ENCODE data around the gene PDIA2. TPM values are rescaled to one million over a fixed set of nuclear protein-coding genes. Genes with fewer than 3 reads are reported as not detected.

The PDIA2 gene
- total and polyA plus RNA-seq, 4 donors, result 0.03 to 0.09 TPM; not detected in 2

- TF ChIP-seq FOXA1 (IDR thresholded peaks at IDR 0.05) (no peak), JUND (IDR thresholded peaks at IDR 0.05) (no peak)
Observed at GRCh38 chr16:301235-301634, 18.3 kb downstream of the PDIA2 start (continued).

DNA sequence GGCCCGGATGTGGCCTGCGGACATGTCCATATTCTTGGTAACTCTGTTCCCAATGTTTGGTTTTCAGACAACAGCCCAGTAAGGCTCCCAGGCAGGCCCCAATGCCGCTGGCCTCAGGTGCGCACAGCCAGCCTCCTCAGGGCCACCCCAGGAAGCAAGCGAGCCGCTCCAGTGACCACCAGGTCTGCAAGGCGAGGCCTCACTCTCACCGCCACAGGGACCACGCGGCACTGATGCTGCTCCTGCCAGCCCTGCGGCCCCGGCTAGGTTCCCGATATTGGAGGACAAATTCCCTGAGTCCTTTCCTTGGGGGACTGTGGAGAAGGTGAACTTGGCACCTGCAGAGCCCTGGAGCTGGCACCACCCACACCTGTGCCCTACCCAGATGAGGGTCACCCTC, 19.0 kb downstream of the PDIA2 start:
- no peak for TF ChIP-seq JUND (IDR thresholded peaks at IDR 0.05)
- TF ChIP-seq SP1 (IDR thresholded peaks at IDR 0.05), result no peak
- no peak for TF ChIP-seq RAD21 (IDR thresholded peaks at IDR 0.05)
- TF ChIP-seq YY1 (IDR thresholded peaks at IDR 0.05), result no peak
- TF ChIP-seq, protein P1, sequence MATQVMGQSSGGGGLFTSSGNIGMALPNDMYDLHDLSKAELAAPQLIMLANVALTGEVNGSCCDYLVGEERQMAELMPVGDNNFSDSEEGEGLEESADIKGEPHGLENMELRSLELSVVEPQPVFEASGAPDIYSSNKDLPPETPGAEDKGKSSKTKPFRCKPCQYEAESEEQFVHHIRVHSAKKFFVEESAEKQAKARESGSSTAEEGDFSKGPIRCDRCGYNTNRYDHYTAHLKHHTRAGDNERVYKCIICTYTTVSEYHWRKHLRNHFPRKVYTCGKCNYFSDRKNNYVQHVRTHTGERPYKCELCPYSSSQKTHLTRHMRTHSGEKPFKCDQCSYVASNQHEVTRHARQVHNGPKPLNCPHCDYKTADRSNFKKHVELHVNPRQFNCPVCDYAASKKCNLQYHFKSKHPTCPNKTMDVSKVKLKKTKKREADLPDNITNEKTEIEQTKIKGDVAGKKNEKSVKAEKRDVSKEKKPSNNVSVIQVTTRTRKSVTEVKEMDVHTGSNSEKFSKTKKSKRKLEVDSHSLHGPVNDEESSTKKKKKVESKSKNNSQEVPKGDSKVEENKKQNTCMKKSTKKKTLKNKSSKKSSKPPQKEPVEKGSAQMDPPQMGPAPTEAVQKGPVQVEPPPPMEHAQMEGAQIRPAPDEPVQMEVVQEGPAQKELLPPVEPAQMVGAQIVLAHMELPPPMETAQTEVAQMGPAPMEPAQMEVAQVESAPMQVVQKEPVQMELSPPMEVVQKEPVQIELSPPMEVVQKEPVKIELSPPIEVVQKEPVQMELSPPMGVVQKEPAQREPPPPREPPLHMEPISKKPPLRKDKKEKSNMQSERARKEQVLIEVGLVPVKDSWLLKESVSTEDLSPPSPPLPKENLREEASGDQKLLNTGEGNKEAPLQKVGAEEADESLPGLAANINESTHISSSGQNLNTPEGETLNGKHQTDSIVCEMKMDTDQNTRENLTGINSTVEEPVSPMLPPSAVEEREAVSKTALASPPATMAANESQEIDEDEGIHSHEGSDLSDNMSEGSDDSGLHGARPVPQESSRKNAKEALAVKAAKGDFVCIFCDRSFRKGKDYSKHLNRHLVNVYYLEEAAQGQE (IDR thresholded peaks at IDR 0.05), result no peak
- TF ChIP-seq FOXA1 (IDR thresholded peaks at IDR 0.05), result no peak
- TF ChIP-seq, protein P2, sequence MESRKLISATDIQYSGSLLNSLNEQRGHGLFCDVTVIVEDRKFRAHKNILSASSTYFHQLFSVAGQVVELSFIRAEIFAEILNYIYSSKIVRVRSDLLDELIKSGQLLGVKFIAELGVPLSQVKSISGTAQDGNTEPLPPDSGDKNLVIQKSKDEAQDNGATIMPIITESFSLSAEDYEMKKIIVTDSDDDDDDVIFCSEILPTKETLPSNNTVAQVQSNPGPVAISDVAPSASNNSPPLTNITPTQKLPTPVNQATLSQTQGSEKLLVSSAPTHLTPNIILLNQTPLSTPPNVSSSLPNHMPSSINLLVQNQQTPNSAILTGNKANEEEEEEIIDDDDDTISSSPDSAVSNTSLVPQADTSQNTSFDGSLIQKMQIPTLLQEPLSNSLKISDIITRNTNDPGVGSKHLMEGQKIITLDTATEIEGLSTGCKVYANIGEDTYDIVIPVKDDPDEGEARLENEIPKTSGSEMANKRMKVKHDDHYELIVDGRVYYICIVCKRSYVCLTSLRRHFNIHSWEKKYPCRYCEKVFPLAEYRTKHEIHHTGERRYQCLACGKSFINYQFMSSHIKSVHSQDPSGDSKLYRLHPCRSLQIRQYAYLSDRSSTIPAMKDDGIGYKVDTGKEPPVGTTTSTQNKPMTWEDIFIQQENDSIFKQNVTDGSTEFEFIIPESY (IDR thresholded peaks at IDR 0.05), result no peak
- TF ChIP-seq GABPA (IDR thresholded peaks at IDR 0.05 in 1 of 2, conservative IDR thresholded peaks at IDR 0.05 in 1 of 2), result no peak
- no peak for TF ChIP-seq TAF1 (conservative IDR thresholded peaks at IDR 0.05)
- TF ChIP-seq, protein P3, sequence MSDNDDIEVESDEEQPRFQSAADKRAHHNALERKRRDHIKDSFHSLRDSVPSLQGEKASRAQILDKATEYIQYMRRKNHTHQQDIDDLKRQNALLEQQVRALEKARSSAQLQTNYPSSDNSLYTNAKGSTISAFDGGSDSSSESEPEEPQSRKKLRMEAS (IDR thresholded peaks at IDR 0.05), result no peak
- TF ChIP-seq HNF4G (IDR thresholded peaks at IDR 0.05), result no peak
- no peak for TF ChIP-seq ATF3 (IDR thresholded peaks at IDR 0.05)
- no peak for TF ChIP-seq NR2F2 (IDR thresholded peaks at IDR 0.05)
- no peak for TF ChIP-seq HNF4A (conservative IDR thresholded peaks at IDR 0.05)
- no peaks in the 10 kb centered on the region for H3K27me3 ChIP-seq (ENCODE audit: control insufficient read depth in 4 of 4, insufficient read depth in 4 of 4, low read length in 3 of 4)
- 98% methylated on average over 13 of the region's 13 CpGs for WGBS
- no peaks in the 10 kb centered on the region for H3K9me3 ChIP-seq (ENCODE audit: control insufficient read depth in 4 of 4, low read length in 3 of 4)
- H3K9ac ChIP-seq (ENCODE audit: low read depth in 1 of 2, low read length in 2 of 2), result no peak overlapping the region
- H3K27ac ChIP-seq (ENCODE audit: low read depth in 1 of 2, low read length in 2 of 2), result no peak overlapping the region
- H3K4me1 ChIP-seq (ENCODE audit: control insufficient read depth in 4 of 4, insufficient read depth in 4 of 4, low read length in 3 of 4), result no peaks in the 10 kb centered on the region
- DNase-seq (ENCODE audit: low spot score), result no peak
- H3K36me3 ChIP-seq (ENCODE audit: control insufficient read depth in 4 of 4, insufficient read depth in 3 of 4, low read depth in 1 of 4, low read length in 3 of 4), result peaks cover 0 to 19% (median 4%) of the 10 kb centered on the region in 4 donors
- no peak overlapping the region for H3K4me3 ChIP-seq (ENCODE audit: low read depth in 1 of 3, low read length in 3 of 3)

GRCh38 chr16:303760-304505, 21.0 kb downstream of the PDIA2 start:
- no peaks in the 10 kb centered on the region for H3K9me3 ChIP-seq (ENCODE audit: control insufficient read depth in 4 of 4, low read length in 3 of 4)
- WGBS, result 94% methylated on average over 43 of the region's 43 CpGs
- H3K36me3 ChIP-seq (ENCODE audit: control insufficient read depth in 4 of 4, insufficient read depth in 3 of 4, low read depth in 1 of 4, low read length in 3 of 4), result peaks cover 0 to 27% (median 8%) of the 10 kb centered on the region in 4 donors
- no peak overlapping the region for H3K9ac ChIP-seq (ENCODE audit: low read depth in 1 of 2, low read length in 2 of 2)
- no peaks in the 10 kb centered on the region for H3K27me3 ChIP-seq (ENCODE audit: control insufficient read depth in 4 of 4, insufficient read depth in 4 of 4, low read length in 3 of 4)
- no peaks in the 10 kb centered on the region for H3K4me1 ChIP-seq (ENCODE audit: control insufficient read depth in 4 of 4, insufficient read depth in 4 of 4, low read length in 3 of 4)
- no peak overlapping the region for H3K27ac ChIP-seq (ENCODE audit: low read depth in 1 of 2, low read length in 2 of 2)
- H3K4me3 ChIP-seq (ENCODE audit: low read depth in 1 of 3, low read length in 3 of 3), result no peak overlapping the region
- TF ChIP-seq NR2F2 (IDR thresholded peaks at IDR 0.05), result no peak
- peak; percentile 13 for TF ChIP-seq CTCF (IDR thresholded peaks at IDR 0.05; ENCODE audit: low read depth, low read length, missing input control)
- no peak for DNase-seq (ENCODE audit: low spot score)
